ENCODE results near the gene ZNRF4. TPM values are rescaled to one million over a fixed set of nuclear protein-coding genes. Genes with fewer than 3 reads are reported as not detected.

Gene ZNRF4
- total and polyA plus RNA-seq, 12 donors: not detected

GRCh38 chr19:5424192-5424973 lies 30.8 kb upstream of the ZNRF4 start:
- H3K36me3 ChIP-seq (replicated peaks in 1 of 2): no peaks in the 10 kb centered on the region
- WGBS, 4 donors: 71 to 82% (median 73%) methylated on average over 12 of the region's 12 CpGs
- H3K27me3 ChIP-seq: peaks cover 8% of the 10 kb centered on the region
- no peak for DNase-seq
- no peak overlapping the region for H3K27ac ChIP-seq
- intact Hi-C loops (cut with DNase I): no loop called here
- H3K9me3 ChIP-seq (replicated peaks in 1 of 3): no peaks in the 10 kb centered on the region
- no peak overlapping the region for H3K4me3 ChIP-seq
- H3K4me1 ChIP-seq (replicated peaks in 1 of 2): no peaks in the 10 kb centered on the region
- TF ChIP-seq POLR2A (IDR thresholded peaks at IDR 0.05) (no peak), CTCF (IDR thresholded peaks at IDR 0.05) (no peak)

- 54 to 74% (median 71%) methylated on average over 1 of the region's 1 CpG for WGBS, 4 donors
- H3K27me3 ChIP-seq: peaks cover 4% of the 10 kb centered on the region
Measured at GRCh38 chr19:5425260-5425659, 30.0 kb upstream of the ZNRF4 start.

GRCh38 chr19:5430237-5430636 lies 25.0 kb upstream of the ZNRF4 start:
- intact Hi-C loops (cut with DNase I): no loop called here
- H3K27ac ChIP-seq: no peak overlapping the region
- H3K27me3 ChIP-seq: peaks cover 4% of the 10 kb centered on the region
- WGBS, 4 donors: 39 to 50% (median 48%) methylated on average over 10 of the region's 10 CpGs
- H3K4me3 ChIP-seq: no peak overlapping the region
- H3K9me3 ChIP-seq (replicated peaks in 1 of 3): no peaks in the 10 kb centered on the region
- TF ChIP-seq CTCF (IDR thresholded peaks at IDR 0.05) (no peak), POLR2A (IDR thresholded peaks at IDR 0.05) (no peak)
- H3K4me1 ChIP-seq (replicated peaks in 1 of 2): no peaks in the 10 kb centered on the region
- no peaks in the 10 kb centered on the region for H3K36me3 ChIP-seq (replicated peaks in 1 of 2)
- no peak for DNase-seq

More at GRCh38 chr19:5425260-5425659, 30.0 kb upstream of the ZNRF4 start:
- H3K27ac ChIP-seq: no peak overlapping the region
- no peaks in the 10 kb centered on the region for H3K9me3 ChIP-seq (replicated peaks in 1 of 3)
- no peak for DNase-seq
- no peaks in the 10 kb centered on the region for H3K4me1 ChIP-seq (replicated peaks in 1 of 2)
- intact Hi-C loops (cut with DNase I): no loop called here
- H3K4me3 ChIP-seq: no peak overlapping the region
- no peaks in the 10 kb centered on the region for H3K36me3 ChIP-seq (replicated peaks in 1 of 2)
- TF ChIP-seq CTCF (IDR thresholded peaks at IDR 0.05) (no peak), POLR2A (IDR thresholded peaks at IDR 0.05) (no peak)

- peaks cover 11% of the 10 kb centered on the region for H3K27me3 ChIP-seq
- TF ChIP-seq POLR2A (IDR thresholded peaks at IDR 0.05): no peak
- no peak for TF ChIP-seq CTCF (IDR thresholded peaks at IDR 0.05)
- H3K4me1 ChIP-seq (replicated peaks in 1 of 2): no peaks in the 10 kb centered on the region
- intact Hi-C loops (cut with DNase I): no loop called here
- no peak for DNase-seq
- no peaks in the 10 kb centered on the region for H3K36me3 ChIP-seq (replicated peaks in 1 of 2)
- no peaks in the 10 kb centered on the region for H3K9me3 ChIP-seq (replicated peaks in 1 of 3)
- 66 to 87% (median 74%) methylated on average over 5 of the region's 5 CpGs for WGBS, 4 donors
- no peak overlapping the region for H3K4me3 ChIP-seq
- H3K27ac ChIP-seq: no peak overlapping the region
Measured at GRCh38 chr19:5432687-5433086, 22.5 kb upstream of the ZNRF4 start.
